ENCODE data around the gene FBRS.

FBRS gene

GRCh38 chr16:30658731-30659506, 688 bp downstream of the FBRS start:
- H3K4me3 ChIP-seq (ENCODE audit: low read depth, low read length): peak overlapping the region; percentile 89
- TF ChIP-seq CTCF (IDR thresholded peaks at IDR 0.05; ENCODE audit: control insufficient read depth, extremely low read depth, insufficient read depth): no peak
- DNase-seq (ENCODE audit: low read depth): peak; percentile 85

- peak overlapping the region; percentile 89 for H3K4me3 ChIP-seq (ENCODE audit: low read depth, low read length)
- no peak for DNase-seq (ENCODE audit: low read depth)
- TF ChIP-seq CTCF (IDR thresholded peaks at IDR 0.05; ENCODE audit: control insufficient read depth, extremely low read depth, insufficient read depth): no peak
Observed at GRCh38 chr16:30659507-30660423, 1.5 kb downstream of the FBRS start.

GRCh38 chr16:30660424-30661261, 2.4 kb downstream of the FBRS start:
- DNase-seq (ENCODE audit: low read depth): no peak
- TF ChIP-seq CTCF (IDR thresholded peaks at IDR 0.05; ENCODE audit: control insufficient read depth, extremely low read depth, insufficient read depth): no peak
- peak overlapping the region; percentile 89 for H3K4me3 ChIP-seq (ENCODE audit: low read depth, low read length)

GRCh38 chr16:30662449-30662848, 4.2 kb downstream of the FBRS start:
- no peak for TF ChIP-seq CTCF (IDR thresholded peaks at IDR 0.05; ENCODE audit: control insufficient read depth, extremely low read depth, insufficient read depth)
- DNase-seq (ENCODE audit: low read depth): no peak
- H3K4me3 ChIP-seq (ENCODE audit: low read depth, low read length): no peak overlapping the region

GRCh38 chr16:30663038-30663437, 4.8 kb downstream of the FBRS start:
- no peak overlapping the region for H3K4me3 ChIP-seq (ENCODE audit: low read depth, low read length)
- no peak for TF ChIP-seq CTCF (IDR thresholded peaks at IDR 0.05; ENCODE audit: control insufficient read depth, extremely low read depth, insufficient read depth)
- no peak for DNase-seq (ENCODE audit: low read depth)

GRCh38 chr16:30663820-30664219, 5.6 kb downstream of the FBRS start:
- no peak overlapping the region for H3K4me3 ChIP-seq (ENCODE audit: low read depth, low read length)
- TF ChIP-seq CTCF (IDR thresholded peaks at IDR 0.05; ENCODE audit: control insufficient read depth, extremely low read depth, insufficient read depth): no peak
- no peak for DNase-seq (ENCODE audit: low read depth)
